Measurements from ENCODE around the gene CCDC93. TPM values are rescaled to one million over a fixed set of nuclear protein-coding genes. Genes with fewer than 3 reads are reported as not detected.

Gene CCDC93
- total and polyA plus RNA-seq, 2 of the 4 experiments (the other 2 are of a cell fraction): 8.1 to 17.2 TPM

DNA sequence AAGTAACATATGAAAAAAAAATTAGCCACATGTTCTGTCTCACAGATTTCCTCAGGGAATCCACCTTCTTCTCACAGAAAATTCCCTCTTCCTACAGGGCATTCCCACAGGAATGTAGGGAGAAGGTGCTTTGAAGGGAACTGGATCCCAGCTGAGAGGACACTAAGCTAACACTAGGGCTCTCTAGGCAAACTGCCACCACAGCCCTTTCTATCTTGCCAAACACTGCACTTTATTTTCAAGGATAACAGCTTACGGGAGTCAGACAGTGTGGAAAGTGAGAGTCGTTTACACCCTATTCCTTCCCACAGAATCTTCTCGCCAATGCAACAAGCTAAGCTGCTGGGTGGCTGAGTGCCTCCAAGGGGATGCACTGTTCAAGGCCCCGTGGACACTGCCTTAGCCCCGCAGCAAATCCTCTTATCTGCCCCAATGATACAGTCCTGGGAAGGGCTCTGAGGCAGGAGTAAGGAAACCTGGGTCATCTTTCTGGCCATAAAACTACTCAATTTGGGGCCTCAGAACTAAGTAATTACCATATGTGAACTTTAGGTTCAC lies 76.9 kb downstream of the CCDC93 start:
- intact Hi-C loops (cut with micrococcal nuclease): loop anchor here (5.0 kb wide), 1 partner anchor 115 kb away; no protein-coding TSS in a partner anchor
- POLR2A ChIA-PET (ENCODE audit: unreplicated experiment): interaction anchor here (0.6 kb wide), 1 partner anchor 373 kb away, joined by 3 read pairs; no protein-coding TSS in a partner anchor
- H3K18ac ChIP-seq (ENCODE audit: low read depth, low read length): no peak overlapping the region
- no peak overlapping the region for H3K14ac ChIP-seq (replicated peaks; ENCODE audit: low read depth, low read length)
- H4K8ac ChIP-seq (ENCODE audit: low read depth in 2 of 2, low read length in 2 of 2): no peak overlapping the region
- no peak overlapping the region for H3K4ac ChIP-seq (ENCODE audit: low read depth, low read length)
- no TSS peak for BruUV-seq (replicated peaks)
- H2AFZ ChIP-seq (replicated peaks; ENCODE audit: low read length, poor library complexity): no peak overlapping the region
- no peaks in the 10 kb centered on the region for H3K27me3 ChIP-seq (ENCODE audit: control insufficient read depth, insufficient read depth, low read length)
- H2AK9ac ChIP-seq (replicated peaks; ENCODE audit: low read depth, low read length, poor library complexity): no peak overlapping the region
- in situ Hi-C loops (cut with MboI; ENCODE audit: low sequenced_read_pairs): loop anchor here (10.0 kb wide), 1 partner anchor 112 kb away; no protein-coding TSS in a partner anchor
- ATAC-seq (ENCODE audit: low read depth): no peak
- no peak overlapping the region for H2BK5ac ChIP-seq (ENCODE audit: low read depth, low read length, poor library complexity, severe bottlenecking)
- WGBS, 2 experiments (ENCODE audit: extremely low coverage in 2 of 2, insufficient read length in 1 of 2): no CpG with 5 or more reads among the region's 5 CpGs
- no peak overlapping the region for H3K23ac ChIP-seq (ENCODE audit: low read depth, low read length)
- peaks cover 5% of the 10 kb centered on the region; the same call in 1 of the 2 replicates for H3K4me1 ChIP-seq (ENCODE audit: control insufficient read depth, insufficient read depth, low read length)
- H4K20me1 ChIP-seq (ENCODE audit: insufficient read depth, low read length): no peaks in the 10 kb centered on the region
- H3K27ac ChIP-seq (ENCODE audit: insufficient read depth, low read length): no peak overlapping the region
- no peak overlapping the region for H4K5ac ChIP-seq (ENCODE audit: low read depth, low read length)
- no peak for TF ChIP-seq MXI1 (IDR thresholded peaks at IDR 0.05; ENCODE audit: borderline replicate concordance, low read depth, low read length)
- TF ChIP-seq, protein P1, sequence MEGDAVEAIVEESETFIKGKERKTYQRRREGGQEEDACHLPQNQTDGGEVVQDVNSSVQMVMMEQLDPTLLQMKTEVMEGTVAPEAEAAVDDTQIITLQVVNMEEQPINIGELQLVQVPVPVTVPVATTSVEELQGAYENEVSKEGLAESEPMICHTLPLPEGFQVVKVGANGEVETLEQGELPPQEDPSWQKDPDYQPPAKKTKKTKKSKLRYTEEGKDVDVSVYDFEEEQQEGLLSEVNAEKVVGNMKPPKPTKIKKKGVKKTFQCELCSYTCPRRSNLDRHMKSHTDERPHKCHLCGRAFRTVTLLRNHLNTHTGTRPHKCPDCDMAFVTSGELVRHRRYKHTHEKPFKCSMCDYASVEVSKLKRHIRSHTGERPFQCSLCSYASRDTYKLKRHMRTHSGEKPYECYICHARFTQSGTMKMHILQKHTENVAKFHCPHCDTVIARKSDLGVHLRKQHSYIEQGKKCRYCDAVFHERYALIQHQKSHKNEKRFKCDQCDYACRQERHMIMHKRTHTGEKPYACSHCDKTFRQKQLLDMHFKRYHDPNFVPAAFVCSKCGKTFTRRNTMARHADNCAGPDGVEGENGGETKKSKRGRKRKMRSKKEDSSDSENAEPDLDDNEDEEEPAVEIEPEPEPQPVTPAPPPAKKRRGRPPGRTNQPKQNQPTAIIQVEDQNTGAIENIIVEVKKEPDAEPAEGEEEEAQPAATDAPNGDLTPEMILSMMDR (conservative IDR thresholded peaks at IDR 0.05; ENCODE audit: low read depth, low read length): no peak
- no peak for TF ChIP-seq FOS (IDR thresholded peaks at IDR 0.05; ENCODE audit: low read depth, low read length)
- no peak for TF ChIP-seq BHLHE40 (IDR thresholded peaks at IDR 0.05; ENCODE audit: low read depth, low read length)
- no peak for TF ChIP-seq MAZ (IDR thresholded peaks at IDR 0.05; ENCODE audit: borderline replicate concordance, low read depth, low read length)
- no peak for TF ChIP-seq CHD1 (IDR thresholded peaks at IDR 0.05; ENCODE audit: low read depth, low read length)
- TF ChIP-seq RAD21 (IDR thresholded peaks at IDR 0.05; ENCODE audit: low read length): no peak
- no peak for TF ChIP-seq RFX5 (IDR thresholded peaks at IDR 0.05; ENCODE audit: low read depth, low read length)
- no peak for TF ChIP-seq NFE2L2 (IDR thresholded peaks at IDR 0.05; ENCODE audit: low read depth, low read length)
- no peak for TF ChIP-seq RCOR1 (IDR thresholded peaks at IDR 0.05; ENCODE audit: insufficient replicate concordance, low read length)
- TF ChIP-seq, protein P2, sequence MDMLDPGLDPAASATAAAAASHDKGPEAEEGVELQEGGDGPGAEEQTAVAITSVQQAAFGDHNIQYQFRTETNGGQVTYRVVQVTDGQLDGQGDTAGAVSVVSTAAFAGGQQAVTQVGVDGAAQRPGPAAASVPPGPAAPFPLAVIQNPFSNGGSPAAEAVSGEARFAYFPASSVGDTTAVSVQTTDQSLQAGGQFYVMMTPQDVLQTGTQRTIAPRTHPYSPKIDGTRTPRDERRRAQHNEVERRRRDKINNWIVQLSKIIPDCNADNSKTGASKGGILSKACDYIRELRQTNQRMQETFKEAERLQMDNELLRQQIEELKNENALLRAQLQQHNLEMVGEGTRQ (IDR thresholded peaks at IDR 0.05; ENCODE audit: low read depth, low read length): no peak
- no peak for TF ChIP-seq MAFK (IDR thresholded peaks at IDR 0.05; ENCODE audit: low read depth, low read length)
- TF ChIP-seq POLR2A (IDR thresholded peaks at IDR 0.05; ENCODE audit: low read depth, low read length): no peak
- TF ChIP-seq ELK1 (IDR thresholded peaks at IDR 0.05; ENCODE audit: borderline replicate concordance, low read depth, low read length): no peak
- TF ChIP-seq SMC3 (IDR thresholded peaks at IDR 0.05; ENCODE audit: low read depth, low read length): no peak
- TF ChIP-seq CEBPB (IDR thresholded peaks at IDR 0.05; ENCODE audit: low read depth, low read length): no peak
- no peak overlapping the region for H2BK20ac ChIP-seq (ENCODE audit: low read depth, low read length)
- no peaks in the 10 kb centered on the region for H3K9me3 ChIP-seq (ENCODE audit: control insufficient read depth, insufficient read depth, low read length)
- H2BK120ac ChIP-seq (ENCODE audit: low read depth, low read length): no peak overlapping the region
- no peak overlapping the region for H4K91ac ChIP-seq (ENCODE audit: insufficient read depth, low read depth, low read length)
- CTCF ChIA-PET: no interaction called here
- H3K36me3 ChIP-seq (ENCODE audit: control insufficient read depth, insufficient read depth, low read length): peaks cover 56% of the 10 kb centered on the region
- peaks cover 0 to 5% of the 10 kb centered on the region in 2 experiments; a peak in 1 of 4 replicates for H3K79me1 ChIP-seq (ENCODE audit: low read depth in 1 of 2, low read length in 2 of 2)
- dilution Hi-C loops (cut with HindIII; ENCODE audit: low sequenced_read_pairs, unreplicated experiment): no loop called here
- peaks cover 3% of the 10 kb centered on the region; the same call in 1 of the 2 replicates for H3K9me1 ChIP-seq (ENCODE audit: insufficient read depth, low read length)
- H2AK5ac ChIP-seq (ENCODE audit: low read depth, low read length): no peak overlapping the region
- no peak overlapping the region for H3K4me2 ChIP-seq (ENCODE audit: low read depth, low read length)
- no peak overlapping the region for H3K4me3 ChIP-seq (ENCODE audit: insufficient read depth, low read depth, low read length)
- DNase-seq: no peak
- H2BK15ac ChIP-seq (ENCODE audit: low read depth, low read length): no peak overlapping the region
- no peak overlapping the region for H3K9ac ChIP-seq (ENCODE audit: low read depth, low read length)
- no peak overlapping the region for H3K56ac ChIP-seq (ENCODE audit: extremely low read depth, insufficient read depth, low read length)

Data from IMR-90 (cell line).